Spleen (tissue), 13 donors: ENCODE measurements around the gene DCBLD2. TPM values are rescaled to one million over a fixed set of nuclear protein-coding genes. Genes with fewer than 3 reads are reported as not detected.
A peak's percentile ranks its signal among the peaks of the same experiment; 100 is the strongest.

Source experiments
- DNase-seq: peaks from one replicate; pipeline ENCODE4 v3.0.0-alpha.2; 2020
- H3K27ac ChIP-seq, 8 donors: fragments of 200-600 bp; sonication (generic) in 7 of 8; 1 replicate in 4 of 8; 2 replicates in 4 of 8; pipeline versions ENCODE4 v1.5.0 to v1.8.0; 2016 to 2021; ENCODE audit warnings: inconsistent platforms in 4 of 8, mild to moderate bottlenecking in 4 of 8, moderate library complexity in 1 of 8
- H3K27me3 ChIP-seq, 7 donors: fragments of 200-600 bp; sonication (generic) in 6 of 7; replicated peaks in 1 of 7; 1 replicate in 4 of 7; 2 replicates in 3 of 7; pipeline versions ENCODE4 v1.5.0 to v1.8.0; 2016 to 2021; ENCODE audit warnings: inconsistent platforms in 3 of 7, mild to moderate bottlenecking in 1 of 7
- H3K36me3 ChIP-seq, 6 donors: fragments of 200-600 bp; sonication (generic) in 5 of 6; 1 replicate in 4 of 6; 2 replicates in 2 of 6; pipeline versions ENCODE4 v1.5.0 to v1.8.0; 2016 to 2021; ENCODE audit warnings: inconsistent platforms in 2 of 6
- H3K4me1 ChIP-seq, 6 donors: fragments of 200-600 bp; sonication (generic) in 5 of 6; 1 replicate in 3 of 6; 2 replicates in 3 of 6; pipeline versions ENCODE4 v1.5.0 to v1.8.0; 2016 to 2021; ENCODE audit warnings: inconsistent platforms in 3 of 6
- H3K4me3 ChIP-seq, 8 donors: fragments of 200-600 bp; sonication (generic) in 7 of 8; 1 replicate in 4 of 8; 2 replicates in 4 of 8; pipeline versions ENCODE4 v1.5.0 to v1.8.0; 2016 to 2021; ENCODE audit warnings: inconsistent platforms in 4 of 8, mild to moderate bottlenecking in 4 of 8, moderate library complexity in 2 of 8
- H3K9me3 ChIP-seq, 8 donors: fragments of 200-600 bp; sonication (generic) in 7 of 8; 1 replicate in 4 of 8; 2 replicates in 4 of 8; pipeline versions ENCODE4 v1.5.0 to v1.8.0; 2016 to 2021; ENCODE audit warnings: inconsistent platforms in 4 of 8
- CTCF ChIP-seq, 11 experiments: fragments of 200-600 bp in 7 of 11; fragments of 450-650 bp in 4 of 11; sonication (generic) in 4 of 11; IDR thresholded peaks in 8 of 11; conservative IDR thresholded peaks in 3 of 11; 1 replicate in 7 of 11; 2 replicates in 4 of 11; pipeline versions ENCODE4 v1.4.0 to v1.8.0; 2016 to 2021; ENCODE audit warnings: antibody characterized with exemption in 11 of 11, inconsistent platforms in 4 of 11, mild to moderate bottlenecking in 1 of 11
- POLR2A ChIP-seq, 3 donors: fragments of 450-650 bp; IDR thresholded peaks; one replicate each; pipeline ENCODE4 v1.5.1; 2017; ENCODE audit warnings: antibody characterized with exemption in 3 of 3, mild to moderate bottlenecking in 1 of 3
- POLR2AphosphoS5 ChIP-seq, 3 donors: sonication (generic); formaldehyde crosslinking; IDR thresholded peaks; one replicate each; pipeline ENCODE4 v1.5.1; 2017; ENCODE audit warnings: antibody characterized with exemption in 3 of 3
- WGBS, 5 donors: extraction: QIAGEN DNeasy Blood & Tissue Kit in 3 of 5; methylation state at CpG; one replicate each; pipeline versions ENCODE4 v1.1.5 to v1.1.7; 2013 to 2018; 5-methylcytosine and 5-hydroxymethylcytosine counted together
- intact Hi-C: fragments of 100-400 bp; cut with DNase I; formaldehyde crosslinking; loops from one replicate; pipeline ENCODE4 v1.15.0; 2023; ENCODE audit warnings: low total_unique reads
- long read RNA-seq, 2 donors: transcript quantifications; one replicate each; lab custom pipeline, GENCODE V29; 2026
- polyA plus RNA-seq, 3 donors: library from polyadenylated mRNA; stranded (reverse); fragments of 200-250 nt; gene quantifications; one replicate each; pipeline ENCODE4 v1.2.1, GENCODE V29; 2013
- total RNA-seq, 7 donors: library from RNA; depleted of rRNA in 3 of 7; stranded (reverse); fragments of >200 nt in 3 of 7; fragmentation: NEBNext Ultra II Directional in 4 of 7; extraction: Animal tissue kit (Norgen Biotek cat#: 25700) in 4 of 7; gene quantifications; one replicate each; pipeline versions ENCODE4 v1.1.0 to v1.2.1, GENCODE V29; 2016 to 2021
- donor health status: healthy with polysubstance abuse.
- donor health status: DM: no; HTN: no; CAD: no; lungs with moderate emphysema.
- donor health status: DM: no; HTN: no; CAD: no.
- donor health status: Bipolar disorder and iron deficiency.
- donor health status: healthy.
- donor health status: DM: no; HTN: no; CAD: no.
- donor health status: DM: yes; HTN: yes; CAD: no.

DCBLD2 gene
- total RNA-seq (10 to 100 TPM in 1 of 7 donors, 1 to 10 TPM in 6; 3.1 to 10.4 (median 4.6) TPM), polyA plus RNA-seq (1 to 10 TPM in 1 of 3 donors, under 1 TPM in 2; 0.91 to 1.1 (median 0.99) TPM)
- long read RNA-seq, donor 1, partial matches to known transcripts: 0 of 1 reads
- long read RNA-seq, donor 1, other reads (novel, unspliced or antisense): 0 of 1 reads
- long read RNA-seq, donor 2, full-length matches to known transcripts: 2 of 2 reads
- long read RNA-seq, donor 2, partial matches to known transcripts: 0 of 2 reads
- long read RNA-seq, donor 2, other reads (novel, unspliced or antisense): 0 of 2 reads

GRCh38 chr3:98901392-98902350 is at the start of gene DCBLD2:
TSS of gene DCBLD2 (minus strand) at chr3:98901695. CDS start at chr3:98901326, 369 bp downstream.
- intact Hi-C loops: no loop called here
- Histone ChIP-seq H3K4me1 (peaks cover 5 to 28% (median 17%) of the 10 kb centered on the region in 6 donors), H3K36me3 (no peaks in the 10 kb centered on the region), H3K4me3 (peak within 1 kb of the TSS; percentile 61 to 95 (median 77)), H3K27me3 (peaks cover 0 to 17% (median 0%) of the 10 kb centered on the region in 7 donors), H3K27ac (peak within 1 kb of the TSS; percentile 40 to 84 (median 73)), H3K9me3 (no peaks in the 10 kb centered on the region)
- WGBS, 5 donors: 0 to 2% (median 1%) methylated on average over 47 to 86 of the region's 86 CpGs
- TF ChIP-seq POLR2AphosphoS5 (IDR thresholded peaks at IDR 0.05) (peak; percentile 66 to 89 (median 86)), POLR2A (IDR thresholded peaks at IDR 0.05) (peak in 1 of 3 donors; percentile 58), CTCF (IDR thresholded peaks at IDR 0.05 in 8 of 11, conservative IDR thresholded peaks at IDR 0.05 in 3 of 11) (no peak)
- DNase-seq: peak; percentile 96

GRCh38 chr3:98945666-98946065 is 44.2 kb upstream of the DCBLD2 start:
- Histone ChIP-seq H3K27ac (no peak overlapping the region), H3K4me1 (no peaks in the 10 kb centered on the region), H3K9me3 (peaks cover 0 to 10% (median 0%) of the 10 kb centered on the region in 8 donors), H3K4me3 (no peak overlapping the region), H3K27me3 (peaks cover 0 to 4% (median 0%) of the 10 kb centered on the region in 7 donors), H3K36me3 (no peaks in the 10 kb centered on the region)
- intact Hi-C loops: no loop called here
- DNase-seq: no peak
- TF ChIP-seq POLR2A (IDR thresholded peaks at IDR 0.05) (no peak), POLR2AphosphoS5 (IDR thresholded peaks at IDR 0.05) (no peak), CTCF (IDR thresholded peaks at IDR 0.05 in 8 of 11, conservative IDR thresholded peaks at IDR 0.05 in 3 of 11) (no peak)
- 62 to 79% (median 67%) methylated on average over 1 of the region's 1 CpG for WGBS, 5 donors

- H3K36me3 ChIP-seq: no peaks in the 10 kb centered on the region
- no peak for TF ChIP-seq POLR2A (IDR thresholded peaks at IDR 0.05)
- no peak for TF ChIP-seq CTCF (IDR thresholded peaks at IDR 0.05 in 8 of 11, conservative IDR thresholded peaks at IDR 0.05 in 3 of 11)
- TF ChIP-seq POLR2AphosphoS5 (IDR thresholded peaks at IDR 0.05): no peak
- no peaks in the 10 kb centered on the region for H3K4me1 ChIP-seq
- peaks cover 0 to 8% (median 0%) of the 10 kb centered on the region in 8 donors for H3K9me3 ChIP-seq
- H3K27ac ChIP-seq: no peak overlapping the region
- no peak overlapping the region for H3K4me3 ChIP-seq
- WGBS, 5 donors: 85 to 97% (median 93%) methylated on average over 1 of the region's 1 CpG
- DNase-seq: no peak
- intact Hi-C loops: no loop called here
- peaks cover 0 to 4% (median 0%) of the 10 kb centered on the region in 7 donors for H3K27me3 ChIP-seq
Measured at GRCh38 chr3:98945101-98945524, 43.6 kb upstream of the DCBLD2 start.
